ENCODE data around the gene NAA16. TPM values are rescaled to one million over a fixed set of nuclear protein-coding genes. Genes with fewer than 3 reads are reported as not detected.

NAA16 gene
- total RNA-seq, 4 donors from 2014 or later, result 15.5 to 33.5 (median 17.1) TPM

- no peak overlapping the region for H3K27ac ChIP-seq
- no peak for ATAC-seq
- no peaks in the 10 kb centered on the region for H3K9me3 ChIP-seq
- H3K36me3 ChIP-seq, result no peaks in the 10 kb centered on the region
- no peak overlapping the region for H3K4me3 ChIP-seq
- TF ChIP-seq POLR2A (IDR thresholded peaks at IDR 0.05), result no peak
- TF ChIP-seq CTCF (IDR thresholded peaks at IDR 0.05), result no peak
- no peak for TF ChIP-seq EP300 (IDR thresholded peaks at IDR 0.05)
- TF ChIP-seq POLR2AphosphoS5 (IDR thresholded peaks at IDR 0.05), result no peak
- no peaks in the 10 kb centered on the region for H3K4me1 ChIP-seq
- no peaks in the 10 kb centered on the region for H3K27me3 ChIP-seq
Observed at GRCh38 chr13:41304551-41304950, 6.5 kb upstream of the NAA16 start.

DNA sequence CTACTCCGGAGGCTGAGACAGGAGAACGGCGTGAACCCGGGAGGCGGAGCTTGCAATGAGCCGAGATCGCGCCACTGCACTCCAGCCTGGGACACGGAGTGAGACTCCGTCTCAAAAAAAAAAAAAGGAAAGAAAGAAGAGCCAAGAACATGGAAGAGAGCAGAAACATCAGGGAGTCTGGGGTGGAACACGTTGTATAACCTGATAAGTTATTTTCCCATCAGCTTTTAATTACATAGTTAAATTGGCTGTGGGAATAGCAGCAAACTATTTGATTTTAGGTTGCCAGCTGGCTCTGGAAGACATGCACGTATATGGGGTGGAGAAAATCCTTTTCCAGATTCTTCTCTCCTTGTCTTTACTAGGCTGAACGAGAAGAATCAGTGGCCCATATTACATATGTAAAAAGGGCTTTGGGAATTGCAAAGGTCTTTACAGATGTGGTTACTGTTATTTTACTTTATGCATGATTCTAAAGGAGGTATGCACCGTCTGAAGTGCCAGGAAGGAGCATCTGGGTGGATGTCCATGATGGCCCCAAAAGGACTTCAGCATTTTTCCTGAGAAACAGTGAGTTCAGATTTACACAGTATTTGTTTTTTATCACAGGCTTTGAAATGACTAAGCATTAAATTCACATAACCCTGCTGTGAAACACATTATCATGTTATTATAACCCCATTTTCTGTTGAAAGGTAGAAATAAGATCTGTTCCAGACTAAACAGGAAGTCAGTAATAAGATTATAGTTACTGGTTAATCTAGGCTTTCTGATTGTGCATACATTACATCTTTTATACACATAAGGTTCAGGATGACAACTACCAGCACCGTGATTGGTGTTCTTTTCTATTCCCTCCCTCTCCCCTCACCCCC, 4.6 kb upstream of the NAA16 start:
- Histone ChIP-seq H3K27ac (no peak overlapping the region), H3K27me3 (no peaks in the 10 kb centered on the region), H3K36me3 (no peaks in the 10 kb centered on the region), H3K4me1 (peaks cover 0 to 7% (median 0%) of the 10 kb centered on the region in 3 donors), H3K4me3 (no peak overlapping the region), H3K9me3 (no peaks in the 10 kb centered on the region)
- no peak for ATAC-seq
- WGBS, 2 donors (ENCODE audit: low coverage in 1 of 2), result 50 to 75% methylated on average over 4 to 15 of the region's 15 CpGs
- TF ChIP-seq POLR2AphosphoS5 (IDR thresholded peaks at IDR 0.05) (no peak), POLR2A (IDR thresholded peaks at IDR 0.05) (no peak), EP300 (IDR thresholded peaks at IDR 0.05) (no peak), CTCF (IDR thresholded peaks at IDR 0.05) (no peak)

DNA sequence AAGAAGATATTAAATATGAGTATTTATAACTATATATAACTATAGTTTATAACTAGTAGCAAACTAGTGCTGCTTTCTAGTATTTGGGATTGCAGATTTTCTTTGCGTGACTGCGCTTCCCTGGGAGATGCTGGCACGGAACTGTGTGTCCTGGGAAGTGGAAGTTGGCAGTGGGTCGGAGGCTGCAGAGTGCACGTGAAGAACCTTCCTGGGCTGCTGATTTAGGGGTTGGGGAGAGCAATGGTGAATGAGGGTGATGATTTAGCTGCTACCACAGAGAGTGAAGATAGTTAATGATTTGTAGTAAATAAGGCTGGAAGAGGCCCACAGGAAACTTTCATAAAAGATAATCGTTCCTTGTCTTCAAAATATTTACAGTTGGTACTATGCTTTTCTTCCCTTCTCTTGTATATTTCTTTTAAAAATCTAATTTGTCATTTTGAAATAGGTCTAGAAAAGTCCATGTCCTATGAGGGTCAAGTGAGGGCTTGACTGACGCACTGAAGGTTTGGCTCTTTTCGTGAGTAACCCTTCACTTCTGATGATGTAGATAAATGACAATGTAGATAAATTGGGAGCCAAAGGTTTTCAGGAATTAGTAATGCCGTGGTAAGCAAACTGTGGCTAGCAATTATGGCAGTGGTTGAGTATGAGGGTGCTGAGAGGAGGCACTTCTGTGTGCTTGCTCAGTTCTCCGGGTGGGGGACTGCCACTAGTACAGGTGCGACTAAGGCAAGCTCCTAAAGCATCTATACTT, 3.0 kb upstream of the NAA16 start:
- H3K27me3 ChIP-seq, result no peaks in the 10 kb centered on the region
- WGBS, 2 donors (ENCODE audit: low coverage in 1 of 2), result 72 to 75% methylated on average over 2 to 11 of the region's 11 CpGs
- ATAC-seq, result no peak
- H3K27ac ChIP-seq, result no peak overlapping the region
- H3K9me3 ChIP-seq, result no peaks in the 10 kb centered on the region
- H3K36me3 ChIP-seq, result no peaks in the 10 kb centered on the region
- H3K4me1 ChIP-seq, result peaks cover 0 to 12% (median 0%) of the 10 kb centered on the region in 3 donors
- TF ChIP-seq POLR2AphosphoS5 (IDR thresholded peaks at IDR 0.05) (no peak), CTCF (IDR thresholded peaks at IDR 0.05) (no peak), EP300 (IDR thresholded peaks at IDR 0.05) (no peak), POLR2A (IDR thresholded peaks at IDR 0.05) (no peak)
- no peak overlapping the region for H3K4me3 ChIP-seq

GRCh38 chr13:41311406-41312175, 524 bp downstream of the NAA16 start:
- 0 to 2% methylated on average over 4 to 46 of the region's 73 CpGs for WGBS, 2 donors (ENCODE audit: low coverage in 1 of 2)
- Histone ChIP-seq H3K4me3 (peak overlapping the region; percentile 72 to 94), H3K4me1 (peaks cover 0 to 47% (median 7%) of the 10 kb centered on the region in 3 donors), H3K27ac (peak overlapping the region; percentile 80 to 99 (median 94)), H3K9me3 (no peaks in the 10 kb centered on the region), H3K27me3 (no peaks in the 10 kb centered on the region), H3K36me3 (no peaks in the 10 kb centered on the region)
- TF ChIP-seq EP300 (IDR thresholded peaks at IDR 0.05) (no peak), POLR2AphosphoS5 (IDR thresholded peaks at IDR 0.05) (no peak), CTCF (IDR thresholded peaks at IDR 0.05) (peak in 1 of 4 experiments; percentile 26), POLR2A (IDR thresholded peaks at IDR 0.05) (no peak)
- ATAC-seq, result peak; percentile 70

Measured in gastroesophageal sphincter (tissue), 4 donors.